ENCODE data around the gene ATXN1.

The ATXN1 gene

GRCh38 chr6:16570221-16570553 is 191.1 kb downstream of the ATXN1 start:
- H3K4me3 ChIP-seq (replicated peaks; ENCODE audit: low read depth, low read length): no peak overlapping the region
- no peak for TF ChIP-seq CTCF (IDR thresholded peaks at IDR 0.05; ENCODE audit: low read depth, low read length, missing control alignments)
- no peak for DNase-seq (ENCODE audit: extremely low read depth, low read depth)

- DNase-seq (ENCODE audit: extremely low read depth, low read depth): no peak
- TF ChIP-seq CTCF (IDR thresholded peaks at IDR 0.05; ENCODE audit: low read depth, low read length, missing control alignments): no peak
- H3K4me3 ChIP-seq (replicated peaks; ENCODE audit: low read depth, low read length): no peak overlapping the region
These were observed 193.1 kb downstream of the ATXN1 start for GRCh38 chr6:16568128-16568527.

DNA sequence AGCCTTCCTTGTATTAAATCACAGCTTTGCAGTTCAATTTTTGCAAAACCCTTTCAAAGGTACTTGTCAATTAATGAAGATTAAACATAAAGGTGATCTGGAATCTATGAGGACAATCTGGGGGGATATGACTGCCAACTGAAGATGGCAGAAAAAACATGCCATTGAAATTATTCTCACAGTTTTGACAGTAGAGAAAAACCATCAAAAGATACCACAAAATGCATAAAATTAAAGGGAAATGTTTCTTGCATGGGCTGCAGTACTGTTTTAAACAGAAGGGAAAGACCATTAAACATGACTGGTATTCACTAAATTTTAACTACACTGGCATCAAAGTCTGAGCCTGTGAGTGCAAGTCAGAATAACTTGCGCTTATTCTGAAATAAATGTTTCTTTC is 194.2 kb downstream of the ATXN1 start:
- DNase-seq (ENCODE audit: extremely low read depth, low read depth): no peak
- no peak for TF ChIP-seq CTCF (IDR thresholded peaks at IDR 0.05; ENCODE audit: low read depth, low read length, missing control alignments)
- H3K4me3 ChIP-seq (replicated peaks; ENCODE audit: low read depth, low read length): no peak overlapping the region

DNA sequence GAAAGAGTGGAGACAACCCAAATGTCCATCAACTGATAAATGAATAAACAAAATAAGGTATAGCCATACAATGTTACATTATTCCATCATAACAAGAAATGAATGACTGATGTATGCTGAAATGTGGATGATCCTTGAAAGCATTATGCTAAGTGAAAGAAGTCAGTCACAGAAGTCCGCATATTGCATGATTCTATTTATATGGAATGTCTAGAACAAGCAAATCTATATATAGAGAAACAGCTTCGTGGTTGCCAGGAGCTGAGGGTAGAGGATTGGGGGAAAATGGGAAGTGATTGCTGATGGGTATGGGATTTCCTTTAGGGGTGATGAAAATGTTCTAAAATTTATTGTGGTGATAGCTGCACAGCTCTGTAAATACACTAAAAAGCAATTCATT is 196.8 kb downstream of the ATXN1 start:
- no peak overlapping the region for H3K4me3 ChIP-seq (replicated peaks; ENCODE audit: low read depth, low read length)
- no peak for TF ChIP-seq CTCF (IDR thresholded peaks at IDR 0.05; ENCODE audit: low read depth, low read length, missing control alignments)
- no peak for DNase-seq (ENCODE audit: extremely low read depth, low read depth)

- TF ChIP-seq CTCF (IDR thresholded peaks at IDR 0.05; ENCODE audit: low read depth, low read length, missing control alignments): no peak
- H3K4me3 ChIP-seq (replicated peaks; ENCODE audit: low read depth, low read length): no peak overlapping the region
- DNase-seq (ENCODE audit: extremely low read depth, low read depth): no peak
These were observed 197.5 kb downstream of the ATXN1 start for GRCh38 chr6:16563628-16564240.

- no peak for DNase-seq (ENCODE audit: extremely low read depth, low read depth)
- TF ChIP-seq CTCF (IDR thresholded peaks at IDR 0.05; ENCODE audit: low read depth, low read length, missing control alignments): no peak
- no peak overlapping the region for H3K4me3 ChIP-seq (replicated peaks; ENCODE audit: low read depth, low read length)
These were observed 198.8 kb downstream of the ATXN1 start for GRCh38 chr6:16562498-16562897.

GRCh38 chr6:16559071-16559470 is 202.2 kb downstream of the ATXN1 start:
- DNase-seq (ENCODE audit: extremely low read depth, low read depth): no peak
- TF ChIP-seq CTCF (IDR thresholded peaks at IDR 0.05; ENCODE audit: low read depth, low read length, missing control alignments): no peak

More at GRCh38 chr6:16559071-16559470, 202.2 kb downstream of the ATXN1 start:
- H3K4me3 ChIP-seq (replicated peaks; ENCODE audit: low read depth, low read length): no peak overlapping the region

All from HFF-Myc (cell line).